T-cell (primary cell): ENCODE measurements around the gene NDRG3. TPM values are rescaled to one million over a fixed set of nuclear protein-coding genes. Genes with fewer than 3 reads are reported as not detected.
A peak's percentile ranks its signal among the peaks of the same experiment; 100 is the strongest.
"Not testable (repeated sequence)": the region's sequence is repeated elsewhere in the genome, so short reads cannot be mapped to it uniquely, and the experiment has no call there.

Experiments
- ATAC-seq, 4 experiments: fragments of 200-7000 bp in 3 of 4; fragments of 150-1000 bp in 1 of 4; cut with Tn5 transposase; replicated peaks in 1 of 4; 1 replicate in 3 of 4; 2 replicates in 1 of 4; pipeline ENCODE4 v1.10.0; 2021; ENCODE audit warnings: moderate library complexity in 3 of 4, mild to moderate bottlenecking in 2 of 4, moderate number of reproducible peaks in 1 of 4
- CTCF ChIA-PET, 2 donors: fragments of 300-600 bp; sonication (Branson Sonifier 250); formaldehyde crosslinking; loops; one replicate each; lab custom pipeline; 2022; ENCODE audit warnings: antibody characterized with exemption in 2 of 2; lab: Charles Lee
- POLR2A ChIA-PET, 2 donors: fragments of 300-600 bp; sonication (Branson Sonifier 250); formaldehyde crosslinking; loops; one replicate each; lab custom pipeline; 2022; ENCODE audit warnings: antibody characterized with exemption in 2 of 2; lab: Charles Lee
- DNase-seq, 35 experiments: peaks; one replicate each; pipeline versions ENCODE4 v3.0.0 to v3.0.0-alpha.2; 2013 to 2023
- H3K27ac ChIP-seq: one replicate; pipeline ENCODE4 v1.5.1; 2013; ENCODE audit warnings: low read length
- H3K27me3 ChIP-seq, 2 experiments: replicated peaks in 1 of 2; 1 replicate in 1 of 2; 2 replicates in 1 of 2; pipeline versions ENCODE4 v1.6.1 to v1.7.0; 2013; ENCODE audit warnings: low read length in 1 of 2, mixed read lengths in 1 of 2; ENCODE audit not compliant: control insufficient read depth in 2 of 2, insufficient read depth in 2 of 2; ENCODE audit errors: extremely low read depth in 1 of 2
- H3K36me3 ChIP-seq, 2 donors: 1 replicate in 1 of 2; 2 replicates in 1 of 2; pipeline versions ENCODE4 v1.6.1 to v1.7.0; 2013; ENCODE audit warnings: low read length in 1 of 2; ENCODE audit not compliant: control insufficient read depth in 2 of 2, insufficient read depth in 1 of 2; ENCODE audit errors: extremely low read depth in 1 of 2
- H3K4me1 ChIP-seq, 2 experiments: 1 replicate in 1 of 2; 2 replicates in 1 of 2; pipeline versions ENCODE4 v1.6.1 to v1.7.0; 2013; ENCODE audit warnings: low read length in 2 of 2, mixed read lengths in 1 of 2; ENCODE audit not compliant: insufficient read depth in 2 of 2, control insufficient read depth in 1 of 2; ENCODE audit errors: extremely low read depth in 1 of 2
- H3K4me3 ChIP-seq, 2 donors: 1 replicate in 1 of 2; 2 replicates in 1 of 2; pipeline versions ENCODE4 v1.5.1 to v1.7.0; 2013; ENCODE audit warnings: mild to moderate bottlenecking in 2 of 2, low read length in 1 of 2, moderate library complexity in 1 of 2; ENCODE audit not compliant: control insufficient read depth in 1 of 2; ENCODE audit errors: extremely low read depth in 1 of 2
- H3K9me3 ChIP-seq: 2 replicates; pipeline ENCODE4 v1.7.0; 2013
- H3K27ac Mint-ChIP-seq, 2 donors: one replicate each; pipeline ENCODE4 v1.8.0; 2020 to 2021; ENCODE audit warnings: mild to moderate bottlenecking in 2 of 2, mixed read lengths in 2 of 2
- H3K27me3 Mint-ChIP-seq, 2 donors: one replicate each; pipeline ENCODE4 v1.8.0; 2021 to 2022; ENCODE audit warnings: mixed read lengths in 2 of 2
- H3K36me3 Mint-ChIP-seq: one replicate; pipeline ENCODE4 v1.8.0; 2021; ENCODE audit warnings: mixed read lengths
- H3K4me1 Mint-ChIP-seq, 3 donors: one replicate each; pipeline ENCODE4 v1.8.0; 2020 to 2022; ENCODE audit warnings: mixed read lengths in 3 of 3, mild to moderate bottlenecking in 1 of 3
- H3K4me3 Mint-ChIP-seq, 3 donors: one replicate each; pipeline ENCODE4 v1.8.0; 2020 to 2022; ENCODE audit warnings: mild to moderate bottlenecking in 3 of 3, mixed read lengths in 3 of 3, moderate library complexity in 3 of 3
- H3K9me3 Mint-ChIP-seq, 3 donors: one replicate each; pipeline ENCODE4 v1.8.0; 2020 to 2022; ENCODE audit warnings: mixed read lengths in 3 of 3
- WGBS: methylation state at CpG from one replicate; pipeline ENCODE4 v1.1.5; 2013; ENCODE audit warnings: missing lambda C conversion rate; ENCODE audit not compliant: insufficient coverage; 5-methylcytosine and 5-hydroxymethylcytosine counted together
- total RNA-seq, 35 experiments: library from RNA in 6 of 35; stranded (reverse) in 6 of 35; fragments of 120-200 nt in 1 of 35; gene quantifications; one replicate each; pipeline versions ENCODE4 v1.2.1 to v1.2.4 and lab custom pipeline; 2013 to 2026

Gene NDRG3
- total RNA-seq, 5 donors from 2014 or later (not counting 1 experiment from before 2014, with no cell fraction given), result 25.8 to 29.5 (median 28.3) TPM

DNA sequence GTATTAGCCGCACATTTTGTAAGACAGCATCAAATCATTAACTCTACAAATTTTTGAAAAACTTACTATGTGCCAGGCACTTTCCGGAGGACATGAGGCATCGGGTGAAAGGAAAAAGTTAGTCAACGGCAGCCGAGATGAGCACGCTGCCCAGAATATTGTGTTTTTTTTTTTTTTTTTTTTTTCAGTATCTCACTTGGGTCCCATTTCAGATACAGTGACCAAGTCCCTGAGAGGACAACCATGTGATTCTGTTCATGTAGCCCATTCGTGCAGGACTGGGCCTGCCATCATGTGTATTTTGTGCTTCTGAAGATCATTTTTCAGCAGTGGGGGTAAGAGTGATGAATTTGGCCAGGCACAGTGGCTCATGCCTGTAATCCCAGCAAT, 101.2 kb downstream of the NDRG3 start:
- Histone ChIP-seq H3K36me3 (peaks cover 17 to 27% of the 10 kb centered on the region in 2 donors), H3K27me3 (no peaks in the 10 kb centered on the region), H3K4me3 (peak overlapping the region; percentile 61 to 64), H3K27ac (peak overlapping the region; percentile 77), H3K4me1 (peaks cover 25 to 64% of the 10 kb centered on the region in 2 experiments), H3K9me3 (no peaks in the 10 kb centered on the region)
- peaks cover 12% of the 10 kb centered on the region for H3K36me3 Mint-ChIP-seq
- H3K27me3 Mint-ChIP-seq, result no peaks in the 10 kb centered on the region
- ChIA-PET CTCF (interaction anchor here (0.6 to 2.9 kb wide), 7 partner anchors 15 to 1596 kb away, joined by 3 to 10 read pairs (median 5); partner anchors contain the start of genes RAB5IF (in 1 of the 2) and TGIF2 (in 1 of the 2)), POLR2A (interaction anchor here in 1 of 2 donors (0.6 kb wide), 2 partner anchors 203 to 1153 kb away, joined by 3 to 6 read pairs; no protein-coding TSS in a partner anchor)
- no CpG with 5 or more reads among the region's 7 CpGs for WGBS
- ATAC-seq (peak; percentile 1 to 15 (median 4)), DNase-seq (peak in 1 of 35 experiments; percentile 55)
- peak overlapping the region; percentile 93 to 96 (median 95) for H3K4me3 Mint-ChIP-seq
- H3K9me3 Mint-ChIP-seq, result no peaks in the 10 kb centered on the region
- peaks cover 55 to 63% (median 62%) of the 10 kb centered on the region in 3 donors for H3K4me1 Mint-ChIP-seq
- H3K27ac Mint-ChIP-seq, result peak overlapping the region; percentile 98 to 100

DNA sequence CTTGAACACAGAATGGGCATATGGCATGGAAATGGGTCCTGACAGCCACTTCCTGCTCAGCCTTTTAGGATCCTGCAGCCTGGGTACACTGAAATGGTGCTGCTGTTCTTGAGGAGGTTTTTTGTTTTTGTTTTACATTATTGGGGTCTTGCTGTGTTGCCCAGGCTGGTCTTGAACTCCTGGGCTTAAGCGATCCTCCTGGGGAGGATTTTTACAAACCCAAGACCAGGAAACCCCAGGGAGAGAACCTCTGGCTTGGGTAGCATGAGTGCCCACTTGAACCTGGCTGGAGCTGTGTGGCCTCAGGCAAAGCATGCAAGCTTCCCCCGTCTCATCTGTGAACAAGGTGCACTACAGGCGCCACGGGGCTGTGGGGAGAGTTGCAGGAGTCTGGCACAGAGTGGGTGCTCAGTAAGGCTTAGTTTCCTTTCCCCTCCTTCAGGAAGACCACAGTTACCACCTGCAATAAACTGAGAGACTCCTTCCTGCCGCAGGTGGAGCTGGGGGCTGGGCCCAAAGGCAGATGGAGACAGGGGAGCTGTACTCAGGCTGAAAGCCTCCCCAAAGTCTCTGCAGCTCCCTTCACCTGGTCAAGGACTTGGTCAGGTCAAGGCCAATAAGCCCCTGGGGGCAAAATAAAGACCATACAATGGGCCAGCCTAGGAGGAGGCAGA, 101.7 kb downstream of the NDRG3 start:
- H3K27ac ChIP-seq, result peak overlapping the region; percentile 77
- CTCF ChIA-PET, result interaction anchor here (0.6 to 2.9 kb wide), 6 partner anchors 31 to 690 kb away, joined by 3 to 10 read pairs (median 4); partner anchors contain the start of genes SCAND1 (in 1 of the 2) and TGIF2 (in 1 of the 2)
- Mint-ChIP-seq H3K9me3 (no peaks in the 10 kb centered on the region), H3K27me3 (no peaks in the 10 kb centered on the region), H3K27ac (peak overlapping the region; percentile 98 to 100), H3K4me1 (peaks cover 55 to 63% (median 62%) of the 10 kb centered on the region in 3 donors), H3K4me3 (peak overlapping the region; percentile 93 to 96 (median 95)), H3K36me3 (peaks cover 12% of the 10 kb centered on the region)
- H3K9me3 ChIP-seq, result no peaks in the 10 kb centered on the region
- DNase-seq (peak; percentile 22 to 78 (median 61)), ATAC-seq (peak; percentile 75 to 85 (median 81))
- no peaks in the 10 kb centered on the region for H3K27me3 ChIP-seq
- H3K4me1 ChIP-seq, result peaks cover 25 to 66% of the 10 kb centered on the region in 2 experiments
- H3K4me3 ChIP-seq, result peak overlapping the region; percentile 61 to 64
- H3K36me3 ChIP-seq, result peaks cover 22 to 32% of the 10 kb centered on the region in 2 donors
- POLR2A ChIA-PET, result interaction anchor here in 1 of 2 donors (0.6 kb wide), 2 partner anchors 204 to 1152 kb away, joined by 3 to 6 read pairs; no protein-coding TSS in a partner anchor
- 40% methylated on average over 1 of the region's 5 CpGs for WGBS

DNA sequence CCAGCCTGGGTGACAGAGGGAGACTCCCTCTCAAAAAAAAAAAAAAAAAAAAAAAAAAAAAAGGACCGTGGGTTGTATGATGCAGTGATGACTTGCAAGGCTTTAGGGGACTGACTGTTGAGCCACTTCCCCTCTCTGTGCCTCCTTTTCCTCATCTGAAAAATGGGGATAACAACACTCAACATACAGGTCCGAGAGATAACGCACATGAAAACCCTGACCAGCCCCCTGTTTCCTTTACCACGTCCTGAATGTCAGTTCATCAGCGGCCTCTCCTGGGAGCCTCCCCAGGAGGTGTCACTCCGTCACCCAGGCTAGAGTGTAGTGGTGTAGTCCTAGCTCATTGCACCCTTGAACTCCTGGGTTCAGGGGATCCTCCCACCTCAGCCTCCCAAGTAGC, 103.8 kb downstream of the NDRG3 start:
- Histone ChIP-seq H3K4me1 (peaks cover 25 to 63% of the 10 kb centered on the region in 2 experiments), H3K4me3 (no peak overlapping the region), H3K27me3 (no peaks in the 10 kb centered on the region), H3K36me3 (peaks cover 26 to 43% of the 10 kb centered on the region in 2 donors), H3K27ac (no peak overlapping the region), H3K9me3 (no peaks in the 10 kb centered on the region)
- Mint-ChIP-seq H3K9me3 (no peaks in the 10 kb centered on the region), H3K36me3 (peaks cover 12% of the 10 kb centered on the region), H3K4me1 (peaks cover 52 to 60% (median 58%) of the 10 kb centered on the region in 3 donors), H3K4me3 (peak overlapping the region; percentile 21 to 96 (median 53)), H3K27me3 (no peaks in the 10 kb centered on the region), H3K27ac (peak overlapping the region; percentile 98 to 100)
- POLR2A ChIA-PET, result no interaction called here
- DNase-seq (peak in 1 of 35 experiments; percentile 21), ATAC-seq (no peak)
- WGBS, result no CpG with 5 or more reads among the region's 6 CpGs
- CTCF ChIA-PET, result no interaction called here

DNA sequence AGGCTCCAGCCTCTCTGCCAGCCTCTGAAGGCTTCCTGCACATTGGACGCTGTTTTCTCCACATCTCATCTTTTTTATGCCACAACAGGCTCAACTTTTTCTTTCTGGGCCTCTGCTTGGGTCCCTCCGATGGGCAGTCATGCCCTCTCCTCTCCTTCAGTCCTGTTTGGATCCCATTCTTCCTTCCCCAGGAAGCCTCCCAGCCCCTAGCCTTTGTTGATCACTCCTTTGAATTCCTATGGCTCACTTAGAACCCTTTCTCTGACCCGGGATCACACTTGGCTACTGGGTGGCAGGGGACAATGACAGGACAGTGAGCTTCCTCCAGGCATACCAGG, 104.4 kb downstream of the NDRG3 start:
- Mint-ChIP-seq H3K27me3 (no peaks in the 10 kb centered on the region), H3K9me3 (no peaks in the 10 kb centered on the region), H3K4me1 (peaks cover 47 to 55% (median 54%) of the 10 kb centered on the region in 3 donors), H3K36me3 (peaks cover 15% of the 10 kb centered on the region), H3K4me3 (peak overlapping the region in 1 of 3 donors; percentile 96), H3K27ac (peak overlapping the region; percentile 89 to 90)
- no peak overlapping the region for H3K4me3 ChIP-seq
- no peaks in the 10 kb centered on the region for H3K27me3 ChIP-seq
- H3K36me3 ChIP-seq, result peaks cover 26 to 48% of the 10 kb centered on the region in 2 donors
- peak overlapping the region; percentile 23 for H3K27ac ChIP-seq
- 100% methylated on average over 1 of the region's 3 CpGs for WGBS
- H3K4me1 ChIP-seq, result peaks cover 24 to 60% of the 10 kb centered on the region in 2 experiments
- ChIA-PET CTCF (no interaction called here), POLR2A (interaction anchor here in 1 of 2 donors (0.6 kb wide), 1 partner anchor 1192 kb away, joined by 3 read pairs; no protein-coding TSS in a partner anchor)
- no peak for DNase-seq
- no peaks in the 10 kb centered on the region for H3K9me3 ChIP-seq
- ATAC-seq, result no peak

DNA sequence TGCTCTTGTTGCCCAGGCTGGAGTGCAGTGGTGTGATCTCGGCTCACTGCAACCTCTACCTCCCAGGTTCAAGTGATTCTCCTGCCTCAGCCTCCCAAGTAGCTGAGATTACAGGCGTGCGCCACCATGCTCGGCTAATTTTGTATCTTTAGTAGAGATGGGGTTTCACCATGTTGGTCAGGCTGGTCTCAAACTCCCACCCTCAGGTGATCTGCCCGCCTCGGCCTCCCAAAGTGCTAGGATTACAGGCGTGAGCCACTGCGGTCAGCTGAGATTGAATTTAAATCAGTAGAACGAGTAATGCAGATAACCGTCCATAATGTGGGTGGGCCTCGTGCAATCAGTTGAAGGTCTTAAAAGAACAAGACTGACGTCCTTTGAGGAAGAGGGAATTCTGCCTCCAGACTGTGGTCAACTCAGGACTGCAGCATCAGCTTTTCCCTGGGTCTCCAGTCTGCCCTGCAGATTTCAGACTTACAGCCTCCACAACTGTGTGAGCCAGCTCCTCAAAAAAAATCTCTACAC, 107.0 kb downstream of the NDRG3 start:
- 100% methylated on average over 6 of the region's 12 CpGs for WGBS
- CTCF ChIA-PET, result interaction anchor here (0.6 kb wide), 2 partner anchors 34 to 51 kb away, joined by 3 to 9 read pairs; no protein-coding TSS in a partner anchor
- H3K4me3 ChIP-seq, H3K9me3 Mint-ChIP-seq, H3K27me3 Mint-ChIP-seq, DNase-seq, H3K27me3 ChIP-seq, ATAC-seq, H3K9me3 ChIP-seq, POLR2A ChIA-PET, H3K4me3 Mint-ChIP-seq, H3K27ac ChIP-seq: not testable (repeated sequence)
- Mint-ChIP-seq H3K4me1 (peaks cover 30 to 36% (median 35%) of the 10 kb centered on the region in 3 donors), H3K36me3 (peaks cover 25% of the 10 kb centered on the region), H3K27ac (peak overlapping the region; percentile 22 to 27)
- Histone ChIP-seq H3K36me3 (peaks cover 36 to 67% of the 10 kb centered on the region in 2 donors), H3K4me1 (peaks cover 14 to 50% of the 10 kb centered on the region in 2 experiments)

DNA sequence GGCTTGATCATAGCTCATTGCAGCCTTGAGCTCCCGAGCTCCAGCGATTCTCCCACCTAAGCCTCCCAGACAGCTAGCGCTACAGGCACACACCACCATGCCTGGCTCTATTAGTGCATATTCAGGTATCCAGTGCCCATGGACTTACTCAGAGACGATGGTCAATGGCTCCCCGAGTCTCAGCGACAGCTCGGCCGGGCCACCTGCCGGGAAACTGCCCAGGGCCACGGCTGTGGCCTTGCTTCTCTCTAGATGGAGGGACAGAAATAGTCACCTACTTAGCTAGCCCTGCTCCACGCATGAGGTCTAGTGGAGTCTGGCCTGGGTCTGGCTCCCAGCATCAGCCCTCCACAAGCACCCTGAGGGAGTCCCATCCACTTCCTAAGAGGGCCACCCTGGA, 111.5 kb downstream of the NDRG3 start:
- peaks cover 20 to 72% of the 10 kb centered on the region in 2 donors for H3K36me3 ChIP-seq
- H3K4me1 ChIP-seq, result peaks cover 5 to 38% of the 10 kb centered on the region in 2 experiments
- Mint-ChIP-seq H3K36me3 (peaks cover 44% of the 10 kb centered on the region), H3K4me3 (no peak overlapping the region), H3K9me3 (no peaks in the 10 kb centered on the region), H3K27me3 (no peaks in the 10 kb centered on the region), H3K27ac (peak overlapping the region; percentile 86 to 90), H3K4me1 (peaks cover 35 to 42% (median 36%) of the 10 kb centered on the region in 3 donors)
- ATAC-seq (no peak), DNase-seq (no peak)
- no peak overlapping the region for H3K27ac ChIP-seq
- ChIA-PET CTCF (no interaction called here), POLR2A (no interaction called here)
- no peak overlapping the region for H3K4me3 ChIP-seq
- 98% methylated on average over 11 of the region's 11 CpGs for WGBS
- no peaks in the 10 kb centered on the region for H3K27me3 ChIP-seq
- H3K9me3 ChIP-seq, result no peaks in the 10 kb centered on the region
